Limb (tissue), 2 donors: ENCODE measurements around the gene SUGCT.

Experiments used
- DNase-seq, 2 donors: peaks; one replicate each; pipeline ENCODE4 v3.0.0-alpha.2; 2016; ENCODE audit errors: extremely low spot score in 2 of 2

Gene SUGCT

DNA sequence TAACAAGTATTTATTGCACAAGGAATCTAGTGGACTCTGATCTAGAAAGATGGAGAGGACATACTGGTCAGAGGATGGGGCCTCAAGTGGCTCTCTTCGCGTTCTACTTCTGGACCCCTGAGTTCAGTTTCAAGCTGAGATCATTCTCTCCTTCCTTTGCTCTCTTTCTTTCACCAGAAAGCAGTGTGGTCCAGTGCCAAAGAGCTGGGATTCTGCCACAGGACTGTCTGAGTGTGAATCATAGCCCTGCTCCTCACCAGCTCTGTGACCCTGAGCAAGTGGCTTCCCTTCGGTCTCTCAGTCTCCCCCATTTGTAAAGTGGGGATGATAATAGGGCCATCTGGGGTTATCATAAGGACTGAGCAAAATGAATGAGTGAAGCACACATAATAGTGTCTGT is 715.2 kb downstream of the SUGCT start:
- DNase-seq: no peak

DNA sequence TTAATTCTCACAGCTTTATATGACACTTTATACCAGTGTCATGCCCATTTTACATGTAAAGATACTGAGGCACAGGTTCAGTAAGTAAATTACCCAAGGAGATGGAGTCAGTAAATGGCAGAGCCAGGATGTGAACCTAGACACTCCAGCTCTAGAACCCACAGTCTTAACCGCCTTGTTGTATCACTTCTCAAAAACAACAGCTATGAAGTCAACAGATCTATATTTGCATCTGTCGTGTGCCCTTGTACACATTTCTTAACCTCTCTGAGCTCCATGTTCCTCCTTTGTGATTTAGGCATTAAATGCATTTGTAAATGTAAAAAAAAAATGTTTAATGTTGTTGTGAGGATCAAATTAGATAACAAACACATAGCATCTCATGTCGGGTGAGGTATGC is 716.2 kb downstream of the SUGCT start:
- no peak for DNase-seq

DNA sequence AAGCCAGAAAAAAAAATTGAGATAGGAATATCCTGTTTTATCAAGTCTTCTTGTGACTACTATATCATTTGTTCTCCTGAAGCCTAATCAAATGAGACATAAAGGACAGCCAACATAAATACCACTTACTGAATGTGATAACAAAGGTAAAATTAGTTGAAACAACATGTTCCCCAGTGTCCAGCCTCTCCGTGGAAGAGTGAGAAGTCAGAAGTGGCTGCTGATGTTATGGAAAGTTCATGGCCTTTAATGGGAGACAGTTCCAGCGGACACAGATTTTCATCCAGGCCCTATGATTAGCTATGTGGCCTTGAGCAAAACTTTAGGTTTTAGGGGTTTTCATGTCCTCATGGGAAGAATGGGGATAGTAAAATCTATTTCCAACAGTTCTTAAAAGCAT is 724.3 kb downstream of the SUGCT start:
- no peak for DNase-seq

DNA sequence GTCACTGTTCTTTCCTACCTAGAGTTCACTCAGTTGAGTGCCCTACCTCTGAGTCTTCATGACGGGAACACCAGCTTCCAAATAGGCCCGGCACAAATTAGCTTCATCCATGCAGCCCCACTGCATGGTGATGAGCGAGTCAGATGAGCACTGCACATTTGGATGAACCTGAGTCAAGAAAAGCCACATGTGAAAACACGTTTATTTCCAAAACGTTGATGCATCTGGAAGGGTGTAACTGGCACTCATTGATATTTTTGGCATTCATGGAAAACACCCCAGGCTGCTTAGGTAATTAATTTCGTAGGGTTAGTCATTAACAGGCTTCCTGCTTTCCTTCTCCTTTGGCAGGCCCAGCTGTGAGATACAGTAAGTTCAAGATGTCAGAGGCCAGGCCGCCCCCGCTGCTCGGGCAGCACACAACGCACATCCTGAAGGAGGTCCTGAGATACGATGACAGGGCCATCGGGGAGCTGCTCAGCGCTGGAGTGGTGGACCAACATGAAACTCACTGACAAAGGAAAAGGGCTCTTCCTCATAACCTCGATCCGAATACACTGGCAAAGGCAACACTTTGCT is 725.2 kb downstream of the SUGCT start:
- no peak for DNase-seq

DNA sequence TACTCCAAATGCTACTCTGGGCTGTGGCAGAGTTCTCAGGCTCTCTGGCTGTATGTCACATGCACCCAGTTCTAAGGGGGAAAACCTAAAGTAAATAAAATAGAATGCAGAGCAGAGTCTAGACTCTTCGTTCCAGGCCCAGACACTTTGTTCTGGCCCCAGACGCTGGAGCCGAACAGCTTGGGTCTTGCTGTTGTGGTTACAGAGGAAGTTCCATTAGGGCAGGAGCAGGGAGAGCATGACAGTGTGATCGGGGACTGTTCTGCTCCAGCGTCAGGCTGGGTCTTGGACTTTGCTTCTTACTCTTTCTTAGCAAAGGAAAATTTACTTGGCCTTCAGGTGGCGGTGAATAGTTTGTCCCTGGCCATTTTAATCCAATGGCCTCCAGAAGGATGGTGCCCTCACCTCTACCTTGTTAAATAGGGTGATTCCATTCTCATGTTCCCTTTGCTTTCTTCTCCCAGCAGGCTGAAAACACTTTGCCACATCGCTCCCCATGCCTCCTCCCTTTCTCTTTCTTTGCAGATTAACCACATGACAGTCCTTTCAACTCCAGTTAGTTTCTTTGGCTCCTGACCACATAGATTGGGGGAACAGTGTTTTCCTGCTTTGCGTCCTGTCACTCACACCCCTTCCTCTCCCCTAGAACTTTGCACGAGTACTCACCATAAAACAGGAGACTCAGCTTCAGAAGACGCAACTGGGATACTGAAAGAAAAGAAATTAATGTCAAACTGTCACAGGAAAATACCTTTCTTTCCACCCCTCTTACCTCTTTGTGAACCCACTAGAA is 730.8 kb downstream of the SUGCT start:
- DNase-seq: no peak

DNA sequence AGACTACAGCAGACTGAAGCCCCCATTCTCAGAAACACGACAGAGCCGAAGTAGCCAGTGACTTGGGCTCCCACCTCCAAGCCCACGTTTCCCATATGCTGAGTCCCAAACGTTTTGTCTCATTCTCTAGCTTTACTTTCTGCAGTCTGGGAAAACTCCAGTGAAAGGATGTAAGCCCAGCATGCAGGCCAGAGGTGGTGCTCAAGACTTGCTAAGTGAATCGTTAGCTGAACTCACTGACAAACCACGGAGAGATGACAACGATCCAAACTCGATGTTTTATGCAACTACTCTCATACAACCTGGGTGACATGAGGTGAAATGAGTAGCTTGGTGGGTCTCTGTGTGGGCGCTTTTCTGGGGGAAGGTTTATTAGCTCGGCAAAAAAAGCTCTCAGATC is 731.8 kb downstream of the SUGCT start:
- DNase-seq: no peak

DNA sequence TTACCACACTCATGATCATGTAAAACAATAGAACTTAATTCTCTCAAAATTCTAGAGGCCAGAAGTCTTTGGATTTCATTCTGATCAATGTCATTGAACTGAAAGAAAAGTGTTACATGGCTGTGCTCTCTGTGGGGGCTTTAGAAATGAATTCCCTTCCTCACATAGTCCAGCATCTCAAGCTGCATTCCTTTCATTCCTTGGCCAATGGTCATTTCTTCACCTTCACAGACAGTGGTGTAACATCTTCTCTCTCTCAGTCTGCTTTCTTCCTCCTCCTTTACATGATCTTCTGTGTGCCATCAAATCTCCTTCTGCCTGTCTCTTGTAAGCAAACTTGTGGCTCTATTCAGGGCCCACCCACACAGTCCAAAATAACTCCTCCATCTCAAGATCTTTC is 735.3 kb downstream of the SUGCT start:
- DNase-seq: no peak

DNA sequence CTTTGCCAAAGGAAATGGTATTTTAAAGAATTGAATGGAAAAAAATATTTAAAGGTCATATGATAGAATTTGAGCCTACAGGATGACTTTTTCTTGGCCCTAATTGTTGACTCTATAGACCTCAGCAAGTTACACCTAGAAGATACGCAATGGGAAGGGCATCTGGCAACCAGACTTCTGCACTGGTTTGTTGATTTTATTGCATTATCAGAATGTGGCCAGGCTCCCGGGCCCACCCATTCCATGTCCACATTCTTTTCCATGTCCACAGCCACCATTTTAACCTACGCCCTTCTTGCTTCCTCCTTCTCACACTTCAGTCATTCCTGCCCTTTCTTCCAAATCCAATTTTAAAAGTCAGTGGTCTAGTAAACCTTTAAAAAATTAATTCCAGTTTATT is 738.4 kb downstream of the SUGCT start:
- DNase-seq: no peak

DNA sequence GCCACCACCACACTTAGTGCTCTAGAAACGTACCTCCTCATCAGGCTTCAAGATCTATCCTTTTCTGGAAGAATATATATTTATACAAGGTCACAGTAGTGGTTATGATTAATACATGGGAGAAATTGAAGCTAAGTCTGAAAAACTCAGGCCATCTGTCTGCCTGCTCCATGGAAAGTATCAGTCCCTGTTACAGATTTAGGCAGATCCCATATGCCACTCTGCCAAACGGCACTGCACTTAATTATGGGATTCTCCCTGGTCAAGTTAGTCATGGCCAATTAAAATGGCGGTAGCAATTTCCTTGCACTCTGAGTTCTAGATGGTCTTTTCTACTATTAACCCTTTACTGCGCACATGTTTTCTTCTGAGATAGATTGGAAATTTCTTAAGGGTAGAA is 740.0 kb downstream of the SUGCT start:
- no peak for DNase-seq

DNA sequence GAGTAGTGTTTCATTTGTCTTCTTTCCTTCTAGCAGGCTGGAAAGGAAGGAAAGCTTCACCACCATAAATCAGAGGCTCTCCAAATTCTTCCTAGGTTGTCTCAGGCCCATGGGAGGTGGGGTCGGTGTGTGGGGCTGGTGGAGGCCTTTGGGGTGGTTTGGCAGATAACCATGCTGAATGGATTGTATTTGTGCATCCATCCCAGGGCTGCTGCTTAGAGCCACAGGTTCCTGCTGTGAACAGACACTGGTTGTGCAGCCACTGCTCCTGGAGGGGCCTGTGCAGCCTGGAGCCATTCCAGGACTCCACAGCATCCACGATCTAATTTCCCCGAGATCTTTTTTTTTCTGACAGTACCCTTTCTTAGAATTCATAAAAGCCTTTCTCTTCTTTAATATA is 741.8 kb downstream of the SUGCT start:
- DNase-seq: no peak

DNA sequence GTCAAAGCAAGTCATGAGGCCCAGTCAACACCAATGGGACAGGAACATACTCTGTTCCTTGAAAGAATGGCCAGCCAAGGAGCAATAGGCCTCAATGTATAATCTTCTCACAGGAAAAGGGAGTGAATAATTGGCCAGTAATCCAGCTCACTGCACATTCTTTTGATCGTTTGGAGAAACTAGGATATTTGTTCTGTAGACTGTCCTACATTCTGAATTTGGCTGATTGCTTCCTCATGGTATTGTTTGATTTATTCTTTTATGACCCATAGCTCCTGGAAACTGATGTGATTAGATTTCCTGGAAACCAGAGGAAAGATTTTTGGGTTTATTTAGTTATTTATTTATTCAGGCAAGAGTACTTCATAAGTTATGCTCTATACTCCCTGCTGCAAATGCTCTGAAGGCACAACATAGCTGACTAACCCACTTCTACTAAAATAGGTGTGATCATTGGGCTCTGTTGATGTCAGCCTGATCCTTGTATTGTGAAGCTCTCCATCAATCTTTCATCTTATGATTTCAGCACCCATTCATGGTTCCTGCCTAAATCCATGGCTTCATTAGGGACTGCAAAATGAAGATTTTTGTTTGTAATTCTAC is 745.2 kb downstream of the SUGCT start:
- DNase-seq: no peak

DNA sequence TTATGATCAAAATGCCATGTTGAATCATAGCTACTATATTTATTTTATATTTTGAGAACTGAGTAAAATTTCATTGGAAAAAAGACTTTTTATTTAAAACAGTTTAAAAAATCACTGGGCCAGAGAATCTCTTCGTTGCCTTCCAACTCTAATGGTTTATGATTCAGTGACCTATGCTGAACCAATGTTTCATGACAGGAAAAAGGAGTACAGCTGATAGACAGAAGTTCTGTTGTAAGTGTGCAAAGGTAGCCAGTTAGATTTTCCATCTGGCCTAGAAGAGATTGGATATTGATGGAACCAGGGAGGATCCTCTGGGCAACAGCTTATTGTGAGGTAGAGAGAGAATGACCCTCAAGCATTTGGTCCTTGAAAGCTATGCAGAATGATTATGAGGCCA is 745.8 kb downstream of the SUGCT start:
- no peak for DNase-seq

DNA sequence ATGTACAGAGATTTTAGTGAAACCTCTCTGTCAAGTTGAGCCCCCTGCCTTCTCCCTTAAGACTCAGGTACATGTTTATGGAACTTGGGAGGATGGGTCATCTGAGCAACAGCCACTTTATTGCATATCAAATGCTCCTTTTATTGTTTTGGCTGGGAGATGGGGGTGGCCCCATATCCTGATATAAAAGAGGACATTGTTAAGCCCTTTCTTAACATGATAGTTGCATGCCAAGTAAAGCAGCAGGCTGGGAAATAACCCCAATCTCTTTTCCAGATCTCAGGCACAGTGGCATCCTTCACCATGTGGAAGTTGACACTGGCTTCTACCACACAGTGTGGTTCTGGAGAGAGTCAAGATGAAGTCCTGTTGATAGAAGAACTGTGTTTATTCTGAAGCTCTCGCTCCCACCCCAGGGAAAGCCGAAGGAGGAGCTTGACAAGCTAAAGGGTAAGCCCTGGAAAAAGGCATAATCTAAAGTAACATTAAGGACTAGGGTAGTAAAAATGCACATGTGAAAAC is 746.7 kb downstream of the SUGCT start:
- no peak for DNase-seq

DNA sequence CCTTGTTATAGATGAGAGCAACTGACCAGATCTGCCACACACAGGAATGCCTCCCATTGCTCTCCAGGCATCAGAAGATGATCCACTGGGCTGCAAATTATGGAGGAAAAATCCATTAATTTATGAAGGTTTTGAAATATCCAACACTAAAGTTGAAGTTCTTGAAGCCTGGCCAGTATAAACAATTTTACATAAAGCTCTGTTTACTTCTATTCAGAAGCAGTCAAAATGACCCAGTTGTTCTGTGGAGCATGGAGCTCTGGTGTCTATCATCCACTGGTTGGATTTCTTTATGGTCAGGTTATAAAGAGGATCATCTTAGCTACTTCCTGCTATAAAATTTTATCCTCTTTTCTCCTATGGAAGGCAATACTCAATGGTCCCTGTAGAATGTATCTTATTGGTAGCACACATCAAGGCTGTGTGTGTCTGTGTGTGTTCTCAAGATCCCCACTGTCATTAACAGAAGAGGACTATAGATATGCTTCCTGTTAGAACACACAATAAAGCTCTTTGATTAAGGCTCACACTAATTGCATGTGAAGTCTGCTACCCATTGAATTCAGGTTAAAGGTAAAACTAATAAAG is 747.4 kb downstream of the SUGCT start:
- DNase-seq: no peak

DNA sequence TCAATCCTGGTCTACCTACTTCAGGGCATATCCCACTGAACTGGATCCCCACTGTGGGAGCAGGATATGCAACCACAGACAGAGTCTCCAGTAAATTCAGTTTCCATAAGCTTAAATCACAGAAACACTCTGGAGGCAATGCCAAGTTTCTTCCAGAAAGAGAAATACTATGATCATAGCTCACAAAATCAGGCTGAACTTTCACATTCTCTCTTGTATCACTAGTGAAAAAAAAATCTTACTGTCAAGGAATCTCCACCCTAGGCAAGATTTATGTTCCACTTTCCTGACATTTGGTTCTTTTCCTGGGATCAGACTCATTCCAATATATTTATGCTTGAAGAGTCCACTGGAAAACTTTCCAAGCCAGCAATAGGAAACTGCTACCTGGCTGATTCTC is 749.0 kb downstream of the SUGCT start:
- DNase-seq: no peak

DNA sequence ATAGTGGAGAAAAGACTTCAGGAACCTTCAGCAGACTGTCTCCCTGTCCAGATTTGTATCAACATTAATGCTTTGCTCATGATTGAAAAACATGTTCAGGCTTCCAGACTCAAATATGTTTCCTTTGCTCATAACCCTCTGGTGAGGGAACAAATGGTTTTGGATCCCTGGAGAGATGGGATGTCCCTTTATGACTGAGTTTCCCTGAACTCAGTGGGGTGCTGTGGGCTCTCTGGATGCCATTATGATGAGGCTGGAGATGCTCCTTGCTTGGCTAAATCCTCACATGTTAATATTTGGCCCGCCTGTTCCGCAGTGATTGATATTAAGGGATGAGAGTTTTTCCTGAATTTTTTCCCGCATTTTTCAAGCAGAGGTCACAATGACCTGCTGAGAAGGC is 749.4 kb downstream of the SUGCT start:
- no peak for DNase-seq

DNA sequence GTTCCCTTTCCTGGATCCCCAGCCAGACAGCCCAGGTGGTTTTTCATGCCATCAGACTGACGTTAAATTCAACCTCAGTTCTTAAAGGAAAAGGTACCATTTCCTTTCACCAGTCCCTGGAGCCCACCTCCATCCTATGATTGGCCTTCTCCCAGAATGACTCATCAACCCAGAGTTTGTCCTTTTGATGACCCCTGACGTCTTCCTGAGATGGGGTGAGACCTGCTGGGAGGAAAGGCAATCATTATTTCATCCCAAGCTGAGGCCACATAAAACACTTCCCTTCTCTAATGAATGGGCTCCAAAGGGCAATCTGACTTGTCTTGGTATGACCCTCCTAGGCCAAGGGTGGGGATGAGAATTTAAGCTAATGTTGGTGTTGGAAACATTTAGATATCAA is 750.7 kb downstream of the SUGCT start:
- no peak for DNase-seq

DNA sequence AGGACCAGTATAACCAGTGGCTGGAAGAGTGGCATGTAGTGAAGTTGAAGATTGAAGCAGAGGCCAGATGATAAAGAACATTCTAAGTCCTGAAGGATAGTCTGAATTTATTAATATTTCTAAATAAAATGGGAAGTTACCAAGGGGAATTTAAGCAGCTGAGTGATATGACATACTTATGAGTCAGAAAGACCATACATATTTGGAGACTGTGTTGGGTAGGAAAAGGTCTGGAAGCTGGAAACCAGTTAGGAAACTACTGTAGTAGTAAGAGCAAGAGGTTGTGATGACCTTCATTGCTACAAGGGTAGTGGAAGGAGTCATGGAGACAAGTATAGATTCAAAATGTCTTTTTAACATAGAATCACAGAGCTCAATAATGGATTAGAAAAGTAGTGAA is 752.3 kb downstream of the SUGCT start:
- DNase-seq: no peak

DNA sequence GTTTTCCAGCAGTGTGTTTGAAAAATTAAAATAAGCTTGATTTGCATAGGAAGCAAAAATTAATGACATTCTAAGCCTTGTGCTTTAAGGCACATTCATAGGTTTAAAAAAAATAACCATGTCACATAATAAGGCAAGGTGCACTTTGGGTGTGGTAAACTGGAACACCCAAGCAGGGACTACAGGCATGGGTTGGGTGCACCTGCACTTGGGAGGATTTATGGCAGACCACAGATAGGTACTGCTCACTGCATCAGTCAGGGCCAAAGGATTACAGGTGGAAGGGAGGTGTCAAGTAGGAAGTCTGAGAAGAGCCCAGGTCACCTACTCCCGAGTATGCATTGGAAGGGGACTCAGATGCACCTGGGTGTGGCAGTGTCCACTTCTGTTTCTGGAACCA is 753.7 kb downstream of the SUGCT start:
- DNase-seq: no peak

DNA sequence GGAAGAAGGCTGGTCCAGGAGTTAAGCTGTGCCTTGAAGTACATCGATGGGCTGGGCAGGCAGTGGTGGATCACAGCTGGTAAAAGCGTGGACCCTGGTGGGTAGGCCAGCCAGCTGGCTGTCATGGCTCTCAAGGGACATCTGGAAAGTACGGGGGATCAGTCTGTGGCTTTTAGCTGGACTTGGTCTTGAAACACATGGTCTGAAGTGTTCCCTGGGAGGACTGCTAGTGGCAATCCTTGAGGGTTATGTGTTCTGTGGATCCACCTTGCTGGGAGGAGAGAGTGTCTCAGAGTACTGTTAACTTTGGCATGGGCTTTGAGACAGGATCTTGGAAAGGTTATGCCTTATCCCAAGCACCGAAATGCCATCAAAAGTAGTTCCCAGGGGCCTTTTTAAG is 754.3 kb downstream of the SUGCT start:
- DNase-seq: no peak

DNA sequence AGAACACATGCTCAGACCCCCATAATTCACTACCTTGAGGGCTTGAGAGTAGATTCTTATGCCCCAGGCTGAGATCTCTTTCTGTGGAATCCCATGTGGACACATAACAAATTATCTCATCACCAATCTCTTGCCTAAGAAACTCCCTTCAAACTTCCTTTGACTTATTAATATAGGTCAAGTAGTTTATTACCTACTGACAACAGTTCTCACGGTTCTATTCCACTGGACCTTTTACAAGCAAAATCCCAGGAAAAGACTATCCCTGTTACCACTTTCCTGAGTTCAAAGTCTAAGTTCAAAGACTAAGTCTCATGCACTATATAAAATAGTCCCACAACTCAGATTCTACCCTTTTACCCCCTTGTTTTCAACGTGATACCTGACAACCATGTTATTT is 754.7 kb downstream of the SUGCT start:
- no peak for DNase-seq

DNA sequence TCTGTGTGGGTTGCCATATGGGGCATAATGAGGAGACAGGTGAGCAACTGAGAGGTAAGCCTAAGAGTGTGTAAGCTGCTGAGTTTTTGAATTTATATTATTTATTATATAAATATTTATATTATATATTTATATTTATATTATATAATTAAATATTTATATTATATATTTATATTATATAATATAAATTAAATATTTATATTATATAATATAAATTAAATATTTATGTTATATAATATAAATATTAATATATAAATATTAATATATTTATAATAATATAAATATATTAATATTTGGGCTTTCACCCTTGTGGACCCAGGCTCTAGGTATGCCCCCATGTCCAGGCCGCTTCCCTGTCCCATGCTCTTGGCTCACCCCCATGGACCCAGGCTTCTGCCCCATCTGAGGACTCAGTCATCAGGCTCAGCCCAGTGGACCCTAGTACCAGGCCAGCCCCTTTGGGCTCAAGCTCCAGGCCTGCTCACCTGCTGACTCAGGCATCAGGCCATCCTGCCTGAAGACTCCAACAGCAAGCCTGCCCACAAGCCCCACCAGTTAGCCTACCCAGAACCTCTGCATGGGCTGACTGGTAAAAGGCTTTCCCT is 755.4 kb downstream of the SUGCT start:
- no peak for DNase-seq
